AG10803 (cell line): ENCODE results near the gene MCMBP.
"Not testable (repeated sequence)": the region's sequence is repeated elsewhere in the genome, so short reads cannot be mapped to it uniquely, and the experiment has no call there.

ENCODE experiments used
- DNase-seq: peaks from one replicate; pipeline ENCODE4 v3.0.0; 2010; ENCODE audit warnings: low read depth
- H3K4me3 ChIP-seq: 2 replicates; pipeline ENCODE4 v1.5.1; 2011; ENCODE audit warnings: mild to moderate bottlenecking, low read length, control low read depth
- CTCF ChIP-seq: conservative IDR thresholded peaks from 2 replicates; pipeline ENCODE4 v1.5.1; 2011; ENCODE audit warnings: mild to moderate bottlenecking, low read length, control low read depth, inconsistent platforms

Gene MCMBP

GRCh38 chr10:119871881-119872609 lies 598 bp downstream of the MCMBP start:
- DNase-seq, result peak; percentile 35
- peak overlapping the region; percentile 74 for H3K4me3 ChIP-seq
- TF ChIP-seq CTCF, result no peak

- not testable (repeated sequence) for DNase-seq, H3K4me3 ChIP-seq
Observed at GRCh38 chr10:119869398-119869797, 3.2 kb downstream of the MCMBP start.

- no peak for TF ChIP-seq CTCF
Observed at GRCh38 chr10:119867317-119867716, 5.3 kb downstream of the MCMBP start.

GRCh38 chr10:119865699-119866240 lies 6.9 kb downstream of the MCMBP start:
- no peak for DNase-seq
- no peak for TF ChIP-seq CTCF
- H3K4me3 ChIP-seq, result no peak overlapping the region

More at GRCh38 chr10:119867317-119867716, 5.3 kb downstream of the MCMBP start:
- no peak for DNase-seq
- no peak overlapping the region for H3K4me3 ChIP-seq

- TF ChIP-seq CTCF, result no peak
- no peak overlapping the region for H3K4me3 ChIP-seq
- no peak for DNase-seq
Observed at GRCh38 chr10:119863951-119864565, 8.6 kb downstream of the MCMBP start.

- no peak overlapping the region for H3K4me3 ChIP-seq
- no peak for TF ChIP-seq CTCF
- no peak for DNase-seq
Observed at GRCh38 chr10:119862524-119862923, 10.1 kb downstream of the MCMBP start.

GRCh38 chr10:119860866-119861607 lies 11.6 kb downstream of the MCMBP start:
- TF ChIP-seq CTCF, result no peak
- H3K4me3 ChIP-seq, result no peak overlapping the region
- DNase-seq, result no peak
